HG03571 (cell line): ENCODE measurements around the gene LHPP.

Source experiments
- ATAC-seq: cut with Tn5 transposase; IDR thresholded peaks from one replicate; pipeline ENCODE4 v1.9.1; 2021; ENCODE audit not compliant: unreplicated experiment

LHPP gene

GRCh38 chr10:124653311-124653710 lies 191.7 kb downstream of the LHPP start:
- ATAC-seq: no peak

GRCh38 chr10:124653811-124654651 lies 192.4 kb downstream of the LHPP start:
- no peak for ATAC-seq

- ATAC-seq: no peak
Observed at GRCh38 chr10:124654686-124655085, 193.1 kb downstream of the LHPP start.

GRCh38 chr10:124655191-124656112 lies 193.8 kb downstream of the LHPP start:
- ATAC-seq: no peak

GRCh38 chr10:124656113-124656490 lies 194.5 kb downstream of the LHPP start:
- ATAC-seq: no peak

GRCh38 chr10:124656541-124656940 lies 194.9 kb downstream of the LHPP start:
- no peak for ATAC-seq

GRCh38 chr10:124657806-124658205 lies 196.2 kb downstream of the LHPP start:
- ATAC-seq: no peak

GRCh38 chr10:124658591-124659242 lies 197.1 kb downstream of the LHPP start:
- no peak for ATAC-seq

GRCh38 chr10:124659380-124659779 lies 197.8 kb downstream of the LHPP start:
- no peak for ATAC-seq

GRCh38 chr10:124660404-124661125 lies 198.9 kb downstream of the LHPP start:
- no peak for ATAC-seq

- ATAC-seq: no peak
Observed at GRCh38 chr10:124661660-124662180, 200.1 kb downstream of the LHPP start.

- ATAC-seq: no peak
Observed at GRCh38 chr10:124663228-124663627, 201.6 kb downstream of the LHPP start.
